Choroid plexus epithelial cell (primary cell): Measurements from ENCODE around the gene ATXN1.
"Not testable (repeated sequence)": the region's sequence is repeated elsewhere in the genome, so short reads cannot be mapped to it uniquely, and the experiment has no call there.

Experiments
- DNase-seq: peaks from one replicate; pipeline ENCODE4 v3.0.0-alpha.2; 2010; ENCODE audit warnings: low read depth
- H3K4me3 ChIP-seq: 2 replicates; pipeline ENCODE4 v1.5.1; 2011; ENCODE audit warnings: low read depth, mild to moderate bottlenecking, control low read depth, low read length, moderate library complexity
- TF ChIP-seq, protein P1 (sequence below): conservative IDR thresholded peaks from 2 replicates; pipeline ENCODE4 v1.5.1; 2011; ENCODE audit warnings: low read depth, mild to moderate bottlenecking, control low read depth, inconsistent platforms, low read length, moderate library complexity

The ATXN1 gene

DNA sequence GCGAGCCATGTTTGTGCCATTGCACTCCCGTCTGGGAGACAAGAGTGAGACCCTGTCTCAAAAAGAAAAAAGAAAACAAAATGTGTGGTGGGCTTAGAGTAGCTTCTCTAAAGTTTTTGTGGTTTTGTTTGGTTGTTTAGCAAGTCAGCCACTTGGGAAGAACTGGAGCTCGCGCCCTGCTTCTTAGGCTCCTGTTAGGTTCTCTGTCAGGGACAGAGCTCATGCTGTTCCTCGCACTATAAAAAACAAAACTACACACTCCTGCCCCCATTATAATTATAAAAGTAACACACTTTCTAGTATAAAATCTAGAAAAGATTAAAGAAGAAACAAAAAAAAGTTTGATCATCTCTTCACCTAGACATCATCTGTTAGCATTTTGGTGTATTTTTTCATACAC, 489.8 kb downstream of the ATXN1 start:
- TF ChIP-seq, protein P1, sequence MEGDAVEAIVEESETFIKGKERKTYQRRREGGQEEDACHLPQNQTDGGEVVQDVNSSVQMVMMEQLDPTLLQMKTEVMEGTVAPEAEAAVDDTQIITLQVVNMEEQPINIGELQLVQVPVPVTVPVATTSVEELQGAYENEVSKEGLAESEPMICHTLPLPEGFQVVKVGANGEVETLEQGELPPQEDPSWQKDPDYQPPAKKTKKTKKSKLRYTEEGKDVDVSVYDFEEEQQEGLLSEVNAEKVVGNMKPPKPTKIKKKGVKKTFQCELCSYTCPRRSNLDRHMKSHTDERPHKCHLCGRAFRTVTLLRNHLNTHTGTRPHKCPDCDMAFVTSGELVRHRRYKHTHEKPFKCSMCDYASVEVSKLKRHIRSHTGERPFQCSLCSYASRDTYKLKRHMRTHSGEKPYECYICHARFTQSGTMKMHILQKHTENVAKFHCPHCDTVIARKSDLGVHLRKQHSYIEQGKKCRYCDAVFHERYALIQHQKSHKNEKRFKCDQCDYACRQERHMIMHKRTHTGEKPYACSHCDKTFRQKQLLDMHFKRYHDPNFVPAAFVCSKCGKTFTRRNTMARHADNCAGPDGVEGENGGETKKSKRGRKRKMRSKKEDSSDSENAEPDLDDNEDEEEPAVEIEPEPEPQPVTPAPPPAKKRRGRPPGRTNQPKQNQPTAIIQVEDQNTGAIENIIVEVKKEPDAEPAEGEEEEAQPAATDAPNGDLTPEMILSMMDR: no peak

DNA sequence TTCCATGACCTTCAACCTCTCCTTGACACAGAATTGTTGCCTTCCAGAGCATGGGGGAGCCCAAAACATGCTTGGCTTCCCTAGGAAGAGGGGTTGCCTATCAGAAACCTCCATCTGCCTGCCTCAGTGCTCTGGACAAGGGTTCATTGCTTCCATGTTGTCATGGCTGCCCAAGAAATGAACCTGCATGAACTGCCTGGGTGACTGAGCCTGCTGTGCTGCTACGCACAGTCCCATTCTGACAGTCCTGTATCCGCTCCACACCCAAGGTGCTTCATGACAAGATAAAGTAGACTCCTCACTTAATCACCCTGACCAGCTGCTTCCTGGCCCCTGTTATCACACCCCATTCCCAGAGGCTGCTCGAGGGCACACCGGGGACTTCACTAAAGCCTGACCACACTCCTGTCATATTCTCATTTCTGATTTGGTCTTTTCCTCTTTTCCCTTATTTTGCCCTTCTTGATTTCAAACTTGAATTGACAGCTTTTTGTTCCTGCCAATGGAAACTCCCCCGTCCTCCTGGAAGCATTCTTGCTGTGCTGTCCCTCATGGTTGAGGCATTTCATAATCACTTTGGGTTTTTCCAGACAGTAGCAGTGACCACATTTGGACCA, 491.0 kb downstream of the ATXN1 start:
- TF ChIP-seq, protein P1: no peak
- H3K4me3 ChIP-seq: no peak overlapping the region
- no peak for DNase-seq

More for the DNA sequence above, 489.8 kb downstream of the ATXN1 start:
- DNase-seq: no peak
- no peak overlapping the region for H3K4me3 ChIP-seq

DNA sequence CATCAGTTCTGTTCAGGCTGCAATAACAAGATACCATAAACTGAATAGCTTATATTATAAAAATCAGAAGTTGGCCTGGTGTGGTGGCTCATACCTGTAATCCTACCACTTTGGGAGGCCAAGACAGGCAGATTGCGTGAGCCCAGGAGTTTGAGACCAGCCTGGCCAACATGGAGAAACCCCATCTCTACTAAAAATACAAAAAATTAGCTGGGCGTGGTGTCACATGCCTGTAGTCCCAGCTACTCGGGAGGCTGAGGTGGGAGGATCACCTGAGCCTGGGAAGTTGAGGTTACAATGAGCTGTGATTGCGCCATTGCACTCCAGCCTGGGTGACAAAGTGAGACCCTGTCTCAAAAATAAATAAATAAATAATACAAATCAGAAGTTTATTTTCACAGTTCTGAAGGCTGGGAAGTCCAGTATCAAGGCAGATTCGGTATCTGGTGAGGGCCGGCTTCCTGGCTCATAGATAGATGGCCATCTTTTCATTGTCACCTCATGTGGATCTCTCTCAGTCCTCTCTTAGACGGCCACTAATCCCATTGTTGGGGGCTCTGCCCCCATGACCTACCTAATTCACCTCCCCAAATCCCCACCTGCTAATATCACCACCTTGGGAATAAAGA, 491.7 kb downstream of the ATXN1 start:
- not testable (repeated sequence) for H3K4me3 ChIP-seq, DNase-seq

DNA sequence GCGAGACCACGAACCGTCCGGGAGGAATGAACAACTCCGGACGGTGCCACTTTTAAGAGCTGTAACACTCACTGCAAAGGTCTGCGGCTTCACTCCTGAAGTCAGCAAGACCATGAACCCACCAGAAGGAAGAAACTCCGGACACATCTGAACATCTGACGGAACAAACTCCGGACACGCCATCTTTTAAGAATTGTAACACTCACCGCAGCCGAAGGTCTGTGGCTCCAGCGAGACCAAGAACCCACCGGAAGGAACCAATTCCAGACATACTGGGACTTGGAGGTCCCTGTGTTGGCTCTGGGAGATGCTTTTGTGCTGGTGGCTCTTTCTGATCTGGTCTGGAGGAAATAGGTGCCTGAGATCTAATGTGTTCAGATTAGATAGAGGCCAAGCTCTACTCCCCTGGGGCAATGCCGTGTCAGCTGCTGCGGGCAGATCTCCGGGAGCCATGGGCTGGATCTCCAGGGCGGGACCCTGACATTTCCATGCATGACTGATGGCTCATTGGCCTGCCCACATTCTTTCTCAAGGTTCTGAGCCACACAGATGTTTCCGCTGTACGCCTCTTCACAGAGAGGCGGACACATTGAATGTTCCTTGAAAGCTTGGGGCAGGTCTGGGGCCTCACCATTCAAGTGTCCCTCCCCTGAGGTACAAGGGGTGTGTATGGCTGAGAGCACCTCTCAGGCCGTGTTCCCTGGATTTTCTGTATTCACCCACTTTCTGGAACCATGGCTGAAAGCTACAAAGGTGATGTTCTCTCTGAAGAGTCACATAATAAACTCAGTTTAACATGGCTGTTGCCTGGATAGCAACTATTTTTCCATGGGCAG, 493.6 kb downstream of the ATXN1 start:
- TF ChIP-seq, protein P1: no peak
- no peak overlapping the region for H3K4me3 ChIP-seq
- no peak for DNase-seq

DNA sequence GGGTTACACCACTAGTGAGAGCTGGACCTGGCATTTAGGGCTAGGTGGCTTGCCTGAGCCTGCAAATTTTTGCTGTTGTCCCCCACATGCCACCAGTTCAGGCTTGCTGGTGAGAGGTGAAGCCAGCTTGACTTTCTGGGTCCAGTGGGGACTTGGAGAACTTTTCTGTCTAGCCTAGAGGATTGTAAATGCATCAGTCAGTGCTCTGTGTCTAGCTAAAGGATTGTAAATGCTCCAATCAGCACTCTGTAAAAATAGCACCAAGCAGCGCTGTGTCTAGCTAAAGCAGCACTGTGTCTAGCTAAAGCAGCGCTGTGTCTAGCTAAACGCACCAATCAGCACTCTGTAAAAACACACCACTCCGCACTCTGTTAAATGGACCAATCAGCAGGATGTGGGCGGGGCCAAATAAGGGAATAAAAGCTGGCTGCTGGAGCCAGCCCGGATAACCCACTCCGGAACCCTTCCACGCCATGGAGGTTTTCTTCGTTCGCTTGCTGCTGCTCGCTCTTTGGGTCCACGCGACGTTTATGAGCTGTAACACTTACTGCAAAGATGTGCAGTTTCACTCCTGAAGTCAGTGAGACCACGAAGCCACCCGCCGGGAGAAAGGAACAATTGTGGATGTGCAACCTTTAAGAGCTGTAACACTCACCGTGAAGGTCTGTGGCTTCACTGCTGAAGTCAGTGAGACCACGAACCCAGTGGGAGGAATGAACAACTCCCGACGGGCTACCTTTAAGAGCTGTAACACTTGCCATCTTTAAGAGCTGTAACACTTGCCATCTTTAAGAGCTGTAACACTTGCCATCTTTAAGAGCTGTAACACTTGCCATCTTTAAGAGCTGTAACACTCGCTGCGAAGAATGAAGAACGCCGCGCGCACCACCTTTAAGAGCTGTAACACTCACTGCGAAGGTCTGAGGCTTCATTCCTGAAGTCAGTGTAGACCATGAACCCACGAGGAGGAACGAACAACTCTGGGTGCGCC, 495.6 kb downstream of the ATXN1 start:
- H3K4me3 ChIP-seq: no peak overlapping the region
- no peak for DNase-seq
- TF ChIP-seq, protein P1: no peak

DNA sequence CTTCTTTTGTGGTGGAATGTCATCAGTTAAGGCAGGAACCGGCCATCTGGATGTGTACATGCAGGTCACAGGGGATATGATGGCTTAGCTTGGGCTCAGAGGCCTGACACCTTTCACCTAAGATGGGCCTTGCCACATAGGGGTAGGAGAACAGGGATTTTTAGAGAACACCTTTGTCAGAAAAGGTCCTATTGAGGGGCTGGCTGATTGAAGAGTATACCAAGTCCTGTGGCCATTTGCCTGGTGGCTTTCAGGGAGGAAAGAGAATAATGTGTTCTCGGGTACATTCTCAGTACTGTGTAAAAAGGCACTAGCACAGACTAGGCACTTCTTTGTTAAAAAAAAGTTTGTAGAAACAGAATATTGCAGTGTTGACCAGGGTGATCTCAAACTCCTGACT, 496.5 kb downstream of the ATXN1 start:
- no peak overlapping the region for H3K4me3 ChIP-seq

DNA sequence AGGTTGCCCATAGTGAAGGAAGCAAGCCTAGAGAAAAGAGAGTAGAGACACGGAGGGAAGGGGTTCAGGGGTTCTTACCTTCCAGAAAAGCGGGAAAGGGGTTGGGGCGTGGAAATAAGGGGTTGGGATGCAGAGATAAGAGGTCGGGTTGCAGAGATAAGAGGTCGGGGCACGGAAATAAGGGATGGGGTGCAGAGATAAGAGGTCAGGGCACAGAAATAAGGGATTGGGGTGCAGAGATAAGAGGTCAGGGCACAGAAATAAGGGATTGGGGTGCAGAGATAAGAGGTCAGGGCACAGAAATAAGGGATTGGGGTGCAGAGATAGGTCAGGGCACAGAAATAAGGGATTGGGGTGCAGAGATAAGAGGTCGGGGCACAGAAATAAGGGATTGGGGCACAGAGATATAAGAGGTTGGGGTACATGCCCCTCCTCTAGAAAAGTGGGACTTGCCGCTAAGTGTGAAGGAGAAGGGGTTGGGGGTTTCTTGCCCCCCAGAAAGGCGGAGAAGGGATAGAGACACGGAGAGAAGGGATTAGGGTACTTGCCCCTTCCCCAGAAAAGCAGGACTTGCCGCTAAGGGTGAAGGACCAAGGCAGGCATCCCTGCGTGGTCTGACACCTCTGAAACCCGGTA, 497.7 kb downstream of the ATXN1 start:
- DNase-seq, H3K4me3 ChIP-seq: not testable (repeated sequence)

More for the DNA sequence above, 496.5 kb downstream of the ATXN1 start:
- TF ChIP-seq, protein P1: no peak
- no peak for DNase-seq

DNA sequence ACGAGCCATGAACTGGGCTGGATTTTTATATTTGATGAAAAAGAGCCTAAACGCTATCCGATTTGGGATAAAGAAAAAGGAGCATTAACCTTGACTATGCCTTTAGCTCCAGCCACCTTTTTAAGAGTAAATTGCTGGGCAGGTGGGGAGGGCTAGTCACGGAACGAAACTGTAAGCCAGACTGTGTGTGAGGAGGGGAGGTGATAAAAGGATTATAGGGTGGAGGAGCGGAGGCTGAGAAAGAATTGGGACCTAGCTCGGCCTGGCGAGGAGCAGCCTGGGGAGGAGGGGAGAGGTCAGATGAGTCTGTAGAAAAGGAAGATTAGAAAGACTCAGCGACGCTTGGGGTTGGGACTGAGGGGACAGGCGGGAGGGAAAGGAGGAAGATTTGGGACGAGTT, 498.5 kb downstream of the ATXN1 start:
- not testable (repeated sequence) for H3K4me3 ChIP-seq, DNase-seq

DNA sequence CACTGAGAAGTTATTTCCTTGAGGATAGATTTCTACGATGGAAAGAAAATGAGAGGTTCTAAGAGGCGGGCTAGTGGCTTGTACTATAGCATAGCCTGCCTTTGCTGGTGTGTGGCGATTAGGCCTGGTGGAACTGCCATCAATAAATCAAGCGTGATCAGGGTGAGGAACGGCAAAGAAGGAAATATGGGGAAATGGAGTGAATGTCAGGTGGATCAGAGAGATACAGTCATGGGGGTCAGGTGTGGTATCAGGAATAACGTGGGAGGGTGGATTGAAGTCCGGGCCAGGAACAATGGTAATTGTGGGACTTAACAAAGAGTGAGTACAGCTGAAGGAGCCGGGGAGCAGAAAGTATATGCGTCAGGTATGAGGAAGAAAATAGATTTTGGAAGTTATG, 500.7 kb downstream of the ATXN1 start:
- not testable (repeated sequence) for H3K4me3 ChIP-seq, DNase-seq

DNA sequence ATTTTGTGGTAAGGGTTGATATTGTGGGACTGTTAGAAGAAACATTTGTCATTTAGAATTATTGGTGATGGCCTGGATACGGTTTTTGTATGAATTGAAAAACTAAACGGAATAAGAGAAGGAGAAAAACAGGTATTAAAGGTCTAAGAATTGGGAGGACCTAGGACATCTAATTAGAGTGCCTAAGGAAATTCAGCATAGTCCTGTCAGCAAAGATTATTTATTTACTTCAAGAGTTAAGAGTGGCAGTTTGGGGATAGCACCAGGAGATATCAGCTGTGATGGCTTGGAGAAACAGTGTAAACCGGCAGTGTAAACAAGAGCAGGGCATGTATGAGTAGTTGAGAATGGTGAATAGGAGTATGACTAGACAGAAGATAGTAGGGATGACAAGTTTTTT, 501.7 kb downstream of the ATXN1 start:
- DNase-seq, H3K4me3 ChIP-seq: not testable (repeated sequence)
